SK-N-SH treated with all-trans-retinoic acid at 6 μM for 48 hours (cell line): ENCODE measurements around the gene RNASE12.

Source experiments
- ARNTL ChIP-seq: fragments of 450-650 bp; formaldehyde crosslinking; IDR thresholded peaks from 2 replicates; pipeline ENCODE4 v1.5.0; 2020; ENCODE audit warnings: low read depth, mild to moderate bottlenecking, moderate library complexity, borderline replicate concordance
- BACH2 ChIP-seq: fragments of 250-450 bp; sonication (Bioruptor Pico); IDR thresholded peaks from 2 replicates; pipeline ENCODE4 v1.9.0; 2021; ENCODE audit warnings: mild to moderate bottlenecking, borderline replicate concordance
- CREB5 ChIP-seq: fragments of 250-450 bp; sonication (Bioruptor Pico); IDR thresholded peaks from 2 replicates; pipeline ENCODE4 v1.5.1; 2020; ENCODE audit warnings: low read depth, mild to moderate bottlenecking, moderate library complexity
- CSDC2 ChIP-seq: fragments of 250-450 bp; sonication (Bioruptor Pico); IDR thresholded peaks from 2 replicates; pipeline ENCODE4 v1.5.0; 2020; ENCODE audit warnings: mild to moderate bottlenecking, moderate library complexity
- ESRRG ChIP-seq: fragments of 250-450 bp; sonication (Bioruptor Pico); IDR thresholded peaks from 2 replicates; pipeline ENCODE4 v1.6.1; 2021; ENCODE audit warnings: mild to moderate bottlenecking
- ISL1 ChIP-seq: fragments of 250-450 bp; sonication (Bioruptor Pico); IDR thresholded peaks from 2 replicates; pipeline ENCODE4 v2.1.2; 2022; ENCODE audit warnings: mild to moderate bottlenecking, moderate library complexity
- OSR1 ChIP-seq: fragments of 250-450 bp; sonication (Bioruptor Pico); IDR thresholded peaks from 2 replicates; pipeline ENCODE4 v1.8.0; 2022; ENCODE audit warnings: moderate library complexity, mild to moderate bottlenecking, inconsistent platforms
- RARB ChIP-seq: fragments of 250-450 bp; sonication (Bioruptor Pico); IDR thresholded peaks from 2 replicates; pipeline ENCODE4 v1.8.0; 2021; ENCODE audit warnings: mild to moderate bottlenecking, moderate library complexity
- TOX ChIP-seq: fragments of 250-450 bp; sonication (Bioruptor Pico); IDR thresholded peaks from 2 replicates; pipeline ENCODE4 v1.8.0; 2021; ENCODE audit warnings: mild to moderate bottlenecking, moderate library complexity, borderline replicate concordance
- ZC3H10 ChIP-seq: fragments of 250-450 bp; sonication (Bioruptor Pico); IDR thresholded peaks from 2 replicates; pipeline ENCODE4 v1.5.1; 2021; ENCODE audit warnings: mild to moderate bottlenecking, moderate library complexity
- ZFP3 ChIP-seq: fragments of 250-450 bp; sonication (Bioruptor Pico); IDR thresholded peaks from 2 replicates; pipeline ENCODE4 v1.5.0; 2020; ENCODE audit warnings: mild to moderate bottlenecking, moderate library complexity
- ZNF8 ChIP-seq: fragments of 450-650 bp; formaldehyde crosslinking; IDR thresholded peaks from 2 replicates; pipeline ENCODE4 v1.5.0; 2020; ENCODE audit warnings: mild to moderate bottlenecking, moderate library complexity
- TF ChIP-seq, protein P1 (sequence below): fragments of 250-450 bp; sonication (Bioruptor Pico); IDR thresholded peaks from 2 replicates; pipeline ENCODE4 v1.8.0; 2020; ENCODE audit warnings: mild to moderate bottlenecking, moderate library complexity, borderline replicate concordance
- TF ChIP-seq, protein P2 (sequence below): fragments of 250-450 bp; sonication (Bioruptor Pico); IDR thresholded peaks from 2 replicates; pipeline ENCODE4 v1.8.0; 2021; ENCODE audit warnings: low read depth, mild to moderate bottlenecking, moderate library complexity, borderline replicate concordance

- no peak for TF ChIP-seq ESRRG (CRISPR knock-in tag)
- TF ChIP-seq OSR1 (CRISPR knock-in tag), result no peak
- no peak for TF ChIP-seq ZNF8 (CRISPR knock-in tag)
- no peak for TF ChIP-seq ISL1 (CRISPR knock-in tag)
- TF ChIP-seq ZC3H10 (CRISPR knock-in tag), result no peak
- TF ChIP-seq, protein P1, sequence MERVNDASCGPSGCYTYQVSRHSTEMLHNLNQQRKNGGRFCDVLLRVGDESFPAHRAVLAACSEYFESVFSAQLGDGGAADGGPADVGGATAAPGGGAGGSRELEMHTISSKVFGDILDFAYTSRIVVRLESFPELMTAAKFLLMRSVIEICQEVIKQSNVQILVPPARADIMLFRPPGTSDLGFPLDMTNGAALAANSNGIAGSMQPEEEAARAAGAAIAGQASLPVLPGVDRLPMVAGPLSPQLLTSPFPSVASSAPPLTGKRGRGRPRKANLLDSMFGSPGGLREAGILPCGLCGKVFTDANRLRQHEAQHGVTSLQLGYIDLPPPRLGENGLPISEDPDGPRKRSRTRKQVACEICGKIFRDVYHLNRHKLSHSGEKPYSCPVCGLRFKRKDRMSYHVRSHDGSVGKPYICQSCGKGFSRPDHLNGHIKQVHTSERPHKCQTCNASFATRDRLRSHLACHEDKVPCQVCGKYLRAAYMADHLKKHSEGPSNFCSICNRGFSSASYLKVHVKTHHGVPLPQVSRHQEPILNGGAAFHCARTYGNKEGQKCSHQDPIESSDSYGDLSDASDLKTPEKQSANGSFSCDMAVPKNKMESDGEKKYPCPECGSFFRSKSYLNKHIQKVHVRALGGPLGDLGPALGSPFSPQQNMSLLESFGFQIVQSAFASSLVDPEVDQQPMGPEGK (CRISPR knock-in tag), result no peak
- TF ChIP-seq TOX, result no peak
- no peak for TF ChIP-seq CREB5 (CRISPR knock-in tag)
- TF ChIP-seq BACH2 (CRISPR knock-in tag), result no peak
- no peak for TF ChIP-seq ZFP3 (CRISPR knock-in tag)
- TF ChIP-seq CSDC2, result no peak
- TF ChIP-seq, protein P2, sequence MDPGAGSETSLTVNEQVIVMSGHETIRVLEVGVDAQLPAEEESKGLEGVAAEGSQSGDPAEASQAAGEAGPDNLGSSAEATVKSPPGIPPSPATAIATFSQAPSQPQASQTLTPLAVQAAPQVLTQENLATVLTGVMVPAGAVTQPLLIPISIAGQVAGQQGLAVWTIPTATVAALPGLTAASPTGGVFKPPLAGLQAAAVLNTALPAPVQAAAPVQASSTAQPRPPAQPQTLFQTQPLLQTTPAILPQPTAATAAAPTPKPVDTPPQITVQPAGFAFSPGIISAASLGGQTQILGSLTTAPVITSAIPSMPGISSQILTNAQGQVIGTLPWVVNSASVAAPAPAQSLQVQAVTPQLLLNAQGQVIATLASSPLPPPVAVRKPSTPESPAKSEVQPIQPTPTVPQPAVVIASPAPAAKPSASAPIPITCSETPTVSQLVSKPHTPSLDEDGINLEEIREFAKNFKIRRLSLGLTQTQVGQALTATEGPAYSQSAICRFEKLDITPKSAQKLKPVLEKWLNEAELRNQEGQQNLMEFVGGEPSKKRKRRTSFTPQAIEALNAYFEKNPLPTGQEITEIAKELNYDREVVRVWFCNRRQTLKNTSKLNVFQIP, result no peak
- no peak for TF ChIP-seq RARB
- no peak for TF ChIP-seq ARNTL (CRISPR knock-in tag)
These were observed 11.4 kb upstream of the RNASE12 start for GRCh38 chr14:20602583-20602982.
